K562 (cell line): ENCODE results near the gene EOLA1. TPM values are rescaled to one million over a fixed set of nuclear protein-coding genes. Genes with fewer than 3 reads are reported as not detected.
A peak's percentile ranks its signal among the peaks of the same experiment; 100 is the strongest.

Source experiments
- ATAC-seq: fragments of 200-7000 bp; cut with Tn5 transposase; 3 replicates; pipeline ENCODE4 v1.9.1; 2020; ENCODE audit warnings: moderate library complexity
- BruUV-seq: library from RNA; stranded (reverse); fragments of 400-500 nt; replicated peaks from 2 replicates; lab custom pipeline; 2021; lab: Mats Ljungman, UMichigan
- CTCF ChIA-PET: fragments of 300-600 bp; formaldehyde crosslinking; extraction: SDS; loops from one replicate; lab custom pipeline; 2021; ENCODE audit warnings: low intra/inter-chr PET ratio; lab: Yijun Ruan, JAX
- POLR2A ChIA-PET: fragments of 300-600, 350-650 bp; sonication (Branson Sonifier 250); formaldehyde crosslinking; extraction: SDS; loops from one replicate; lab custom pipeline; 2021; ENCODE audit warnings: antibody characterized with exemption, inconsistent platforms; lab: Yijun Ruan, JAX
- DNase-seq, 4 experiments: peaks; one replicate each; pipeline versions ENCODE4 v3.0.0 to v3.0.0-alpha.2; 2011 to 2018; ENCODE audit warnings: low spot score in 3 of 4, mixed read lengths in 3 of 4; ENCODE audit errors: extremely low read depth in 1 of 4
- FAIRE-seq: peaks from 2 replicates; lab custom pipeline; 2011; peaks lifted over from hg19 to GRCh38; lab: Jason Lieb, UNC
- H2AFZ ChIP-seq: 2 replicates; pipeline ENCODE4 v1.6.0; 2011; ENCODE audit warnings: low read depth, low read length, control low read depth, inconsistent platforms
- H3K27ac ChIP-seq: fragments of 200-600 bp; 3 replicates; pipeline ENCODE4 v1.8.0; 2011; ENCODE audit warnings: low read depth, mild to moderate bottlenecking, control low read depth, inconsistent platforms, low read length, moderate library complexity, mixed read lengths; ENCODE audit errors: extremely low read depth
- H3K27me3 ChIP-seq, 2 experiments: fragments of 300-600 bp in 1 of 2; 2 replicates in 1 of 2; 3 replicates in 1 of 2; pipeline versions ENCODE4 v1.6.0 to v1.8.0; 2011; ENCODE audit warnings: inconsistent platforms in 2 of 2, low read length in 2 of 2, mild to moderate bottlenecking in 1 of 2, mixed read lengths in 1 of 2, moderate library complexity in 1 of 2; ENCODE audit not compliant: control insufficient read depth in 2 of 2, insufficient read depth in 2 of 2
- H3K36me3 ChIP-seq: fragments of 300-600 bp; 3 replicates; pipeline ENCODE4 v1.8.0; 2011; ENCODE audit warnings: mild to moderate bottlenecking, low read length, inconsistent platforms; ENCODE audit not compliant: control insufficient read depth, insufficient read depth
- H3K4me1 ChIP-seq, 2 experiments: fragments of 200-600 bp in 1 of 2; replicated peaks in 1 of 2; 2 replicates in 1 of 2; 3 replicates in 1 of 2; pipeline versions ENCODE4 v1.5.1 to v1.8.0; 2011; ENCODE audit warnings: inconsistent platforms in 2 of 2, low read length in 2 of 2, mild to moderate bottlenecking in 1 of 2, mixed read lengths in 1 of 2, moderate library complexity in 1 of 2; ENCODE audit not compliant: control insufficient read depth in 2 of 2, insufficient read depth in 2 of 2
- H3K4me2 ChIP-seq: 2 replicates; pipeline ENCODE4 v1.6.1; 2011; ENCODE audit warnings: low read length, control low read depth, inconsistent platforms, mixed read lengths; ENCODE audit not compliant: insufficient read depth
- H3K4me3 ChIP-seq: fragments of 200-600 bp; sonication (generic), shearing (Covaris generic); 2 replicates; pipeline ENCODE4 v1.5.1; 2016; ENCODE audit warnings: control low read depth, inconsistent platforms
- H3K79me2 ChIP-seq: fragments of 200-600 bp; 3 replicates; pipeline ENCODE4 v1.8.0; 2011; ENCODE audit warnings: low read length, inconsistent platforms; ENCODE audit not compliant: control insufficient read depth, insufficient read depth
- H3K9ac ChIP-seq, 2 experiments: 2 replicates each; pipeline versions ENCODE4 v1.6.0 to v1.6.1; 2011; ENCODE audit warnings: low read depth in 2 of 2, low read length in 2 of 2, control low read depth in 1 of 2, inconsistent platforms in 1 of 2, mild to moderate bottlenecking in 1 of 2, mixed read lengths in 1 of 2; ENCODE audit not compliant: insufficient read depth in 1 of 2
- H3K9me1 ChIP-seq: one replicate; pipeline ENCODE4 v1.6.0; 2011; ENCODE audit warnings: inconsistent platforms, mild to moderate bottlenecking, low read length, moderate library complexity; ENCODE audit not compliant: control insufficient read depth, insufficient read depth
- H3K9me3 ChIP-seq: replicated peaks from 2 replicates; pipeline ENCODE4 v1.5.1; 2011; ENCODE audit warnings: low read depth, low read length, inconsistent platforms; ENCODE audit not compliant: control insufficient read depth, insufficient read depth
- H4K20me1 ChIP-seq: replicated peaks from 2 replicates; pipeline ENCODE4 v1.6.1; 2011; ENCODE audit warnings: low read length, inconsistent platforms, mixed read lengths; ENCODE audit not compliant: control insufficient read depth, insufficient read depth
- CSDE1 ChIP-seq, 2 experiments: fragments of 450-650 bp; IDR thresholded peaks; 2 replicates each; pipeline ENCODE4 v1.6.1; 2016; ENCODE audit warnings: mild to moderate bottlenecking in 1 of 2
- HSF4 ChIP-seq: fragments of 250-450 bp; sonication (Bioruptor Pico); IDR thresholded peaks from 2 replicates; pipeline ENCODE4 v2.1.2; 2022; ENCODE audit warnings: mild to moderate bottlenecking, moderate library complexity, borderline replicate concordance
- NR2C1 ChIP-seq, 2 experiments: fragments of 450-650 bp; IDR thresholded peaks; 2 replicates each; pipeline ENCODE4 v1.6.1; 2017; ENCODE audit warnings: mild to moderate bottlenecking in 2 of 2, antibody characterized with exemption in 1 of 2, inconsistent platforms in 1 of 2, missing compliant biosample characterization in 1 of 2, missing genetic modification characterization in 1 of 2
- POLR2H ChIP-seq: IDR thresholded peaks from 2 replicates; pipeline ENCODE4 v1.6.1; 2016; ENCODE audit warnings: missing genetic modification characterization, low read depth, mild to moderate bottlenecking, control low read depth, missing compliant biosample characterization, moderate library complexity
- RAD21 ChIP-seq, 2 experiments: fragments of 250-450 bp in 1 of 2; fragments of 450-650 bp in 1 of 2; sonication (Bioruptor Pico) in 1 of 2; formaldehyde crosslinking in 1 of 2; IDR thresholded peaks in 1 of 2; conservative IDR thresholded peaks in 1 of 2; 2 replicates each; pipeline versions ENCODE4 v1.4.0 to v1.8.0; 2020 to 2022; ENCODE audit warnings: mild to moderate bottlenecking in 2 of 2, moderate library complexity in 1 of 2
- SRSF3 ChIP-seq: fragments of 200-400 bp; formaldehyde crosslinking; IDR thresholded peaks from 2 replicates; pipeline ENCODE4 v1.6.1; 2016; ENCODE audit warnings: mild to moderate bottlenecking, low read length, moderate library complexity; ENCODE audit not compliant: insufficient read depth
- TRIM24 ChIP-seq, 2 experiments: fragments of 450-650 bp; IDR thresholded peaks; 2 replicates each; pipeline ENCODE4 v1.6.1; 2016
- ZFP36 ChIP-seq: fragments of 150-350 bp; IDR thresholded peaks from 2 replicates; pipeline ENCODE4 v1.6.1; 2018; ENCODE audit warnings: low read length, low read depth; ENCODE audit not compliant: partially characterized antibody
- ZNF239 ChIP-seq: fragments of 250-450 bp; sonication (Bioruptor Pico); IDR thresholded peaks from 2 replicates; pipeline ENCODE4 v1.4.0; 2020; ENCODE audit warnings: mild to moderate bottlenecking
- WGBS: fragments of 100-300 bp; shearing (Covaris generic); methylation state at CpG from one replicate; pipeline ENCODE4 v1.1.6; 2016; ENCODE audit warnings: low coverage, mixed read lengths; ENCODE audit not compliant: insufficient coverage; ENCODE audit errors: missing lambda C conversion rate; 5-methylcytosine and 5-hydroxymethylcytosine counted together
- in situ Hi-C: fragments of 300-500 bp; cut with MboI; formaldehyde crosslinking; loops from 4 replicates; pipeline ENCODE4 v1.15.0; 2018; ENCODE audit warnings: inconsistent platforms, mixed read lengths
- intact Hi-C: fragments of 100-400 bp; cut with micrococcal nuclease; formaldehyde crosslinking; loops from 2 replicates; pipeline ENCODE4 v1.14.2; 2022
- polyA plus RNA-seq, 8 experiments: library from polyadenylated mRNA; depleted of rRNA in 4 of 8; stranded (reverse) in 5 of 8; unstranded in 3 of 8; fragments of >200 nt; fragmentation: Nextera tagmentation in 2 of 8; fragmentation: Illumina TruSeq in 1 of 8; extraction: Ambion mirVana in 2 of 8; extraction: Trizol in 1 of 8; gene quantifications; 2 replicates each; pipeline versions ENCODE4 v1.2.1 to v1.2.3, GENCODE V29; 2011 to 2014; ENCODE audit warnings: inconsistent platforms in 1 of 8, missing spikeins in 1 of 8
- total RNA-seq, 7 experiments: library from RNA; depleted of rRNA in 6 of 7; stranded (reverse); fragments of >200 nt in 6 of 7; fragmentation: Illumina TruSeq in 2 of 7; extraction: Trizol in 2 of 7; gene quantifications; 2 replicates each; pipeline versions ENCODE4 v1.2.1 to v1.2.3, GENCODE V29; 2011 to 2021; ENCODE audit warnings: low replicate concordance in 1 of 7

Gene EOLA1
- total and polyA plus RNA-seq, 9 of the 15 experiments (the other 6 are each of a cell fraction or from before 2014, with no cell fraction given): 6.3 to 32.9 (median 18.2) TPM

- TF ChIP-seq HSF4 (no peak), TRIM24 (IDR thresholded peaks at IDR 0.05) (no peak), ZFP36 (peak; percentile 47), RAD21 (CRISPR knock-in tag; conservative IDR thresholded peaks at IDR 0.05 in 1 of 2, IDR thresholded peaks at IDR 0.05 in 1 of 2) (peak in 1 of 2 experiments; percentile 71; a peak in 3 of 4 replicates)
Observed at GRCh38 chrX:149512225-149512885, 28.5 kb upstream of the EOLA1 start (continued).

GRCh38 chrX:149513825-149514428 lies 26.9 kb upstream of the EOLA1 start:
- Histone ChIP-seq H3K9me3 (no peaks in the 10 kb centered on the region), H3K4me3 (no peak overlapping the region), H3K4me2 (no peak overlapping the region), H2AFZ (peak overlapping the region; percentile 47; the same call in 1 of the 2 replicates)
- DNase-seq: no peak
- TF ChIP-seq POLR2H (tag): no peak
- TF ChIP-seq CSDE1 (IDR thresholded peaks at IDR 0.05): no peak
- TF ChIP-seq NR2C1 (IDR thresholded peaks at IDR 0.05): no peak
- no peak for TF ChIP-seq NR2C1 (tag; IDR thresholded peaks at IDR 0.05)
- TF ChIP-seq SRSF3: no peak
- peak; percentile 85 for TF ChIP-seq ZNF239 (CRISPR knock-in tag)
- TF ChIP-seq, all 486 proteins: peak for 1
- H3K9ac ChIP-seq: no peak overlapping the region
- H3K27me3 ChIP-seq: peaks cover 0 to 7% of the 10 kb centered on the region in 2 experiments; a peak in 2 of 5 replicates
- no TSS peak for BruUV-seq
- 22% methylated on average over 9 of the region's 9 CpGs for WGBS
- FAIRE-seq (no peak), ATAC-seq (no peak)
- H3K4me1 ChIP-seq: peaks cover 3 to 28% of the 10 kb centered on the region in 2 experiments; a peak in 4 of 5 replicates
- ChIA-PET POLR2A (no interaction called here), CTCF (interaction anchor here (0.6 kb wide), 1 partner anchor 25 kb away, joined by 4 read pairs; no protein-coding TSS in a partner anchor)
- H3K79me2 ChIP-seq: no peaks in the 10 kb centered on the region
- peaks cover 4% of the 10 kb centered on the region for H3K9me1 ChIP-seq
- H4K20me1 ChIP-seq: no peaks in the 10 kb centered on the region
- intact Hi-C loops (loop anchor here (10.0 kb wide), 1 partner anchor 131 kb away; no protein-coding TSS in a partner anchor), in situ Hi-C loops (loop anchor here (10.0 to 25.0 kb wide), 2 partner anchors 61 to 123 kb away; partner anchors contain the start of gene TMEM185A)
- H3K27ac ChIP-seq: no peak overlapping the region
- no peaks in the 10 kb centered on the region for H3K36me3 ChIP-seq
